GM19043 (cell line): ENCODE results near the gene DSTYK.

Experiments used
- ATAC-seq: cut with Tn5 transposase; IDR thresholded peaks from one replicate; pipeline ENCODE4 v1.9.1; 2021; ENCODE audit warnings: low read depth; ENCODE audit not compliant: unreplicated experiment

DSTYK gene, protein sequence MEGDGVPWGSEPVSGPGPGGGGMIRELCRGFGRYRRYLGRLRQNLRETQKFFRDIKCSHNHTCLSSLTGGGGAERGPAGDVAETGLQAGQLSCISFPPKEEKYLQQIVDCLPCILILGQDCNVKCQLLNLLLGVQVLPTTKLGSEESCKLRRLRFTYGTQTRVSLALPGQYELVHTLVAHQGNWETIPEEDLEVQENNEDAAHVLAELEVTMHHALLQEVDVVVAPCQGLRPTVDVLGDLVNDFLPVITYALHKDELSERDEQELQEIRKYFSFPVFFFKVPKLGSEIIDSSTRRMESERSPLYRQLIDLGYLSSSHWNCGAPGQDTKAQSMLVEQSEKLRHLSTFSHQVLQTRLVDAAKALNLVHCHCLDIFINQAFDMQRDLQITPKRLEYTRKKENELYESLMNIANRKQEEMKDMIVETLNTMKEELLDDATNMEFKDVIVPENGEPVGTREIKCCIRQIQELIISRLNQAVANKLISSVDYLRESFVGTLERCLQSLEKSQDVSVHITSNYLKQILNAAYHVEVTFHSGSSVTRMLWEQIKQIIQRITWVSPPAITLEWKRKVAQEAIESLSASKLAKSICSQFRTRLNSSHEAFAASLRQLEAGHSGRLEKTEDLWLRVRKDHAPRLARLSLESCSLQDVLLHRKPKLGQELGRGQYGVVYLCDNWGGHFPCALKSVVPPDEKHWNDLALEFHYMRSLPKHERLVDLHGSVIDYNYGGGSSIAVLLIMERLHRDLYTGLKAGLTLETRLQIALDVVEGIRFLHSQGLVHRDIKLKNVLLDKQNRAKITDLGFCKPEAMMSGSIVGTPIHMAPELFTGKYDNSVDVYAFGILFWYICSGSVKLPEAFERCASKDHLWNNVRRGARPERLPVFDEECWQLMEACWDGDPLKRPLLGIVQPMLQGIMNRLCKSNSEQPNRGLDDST

DNA sequence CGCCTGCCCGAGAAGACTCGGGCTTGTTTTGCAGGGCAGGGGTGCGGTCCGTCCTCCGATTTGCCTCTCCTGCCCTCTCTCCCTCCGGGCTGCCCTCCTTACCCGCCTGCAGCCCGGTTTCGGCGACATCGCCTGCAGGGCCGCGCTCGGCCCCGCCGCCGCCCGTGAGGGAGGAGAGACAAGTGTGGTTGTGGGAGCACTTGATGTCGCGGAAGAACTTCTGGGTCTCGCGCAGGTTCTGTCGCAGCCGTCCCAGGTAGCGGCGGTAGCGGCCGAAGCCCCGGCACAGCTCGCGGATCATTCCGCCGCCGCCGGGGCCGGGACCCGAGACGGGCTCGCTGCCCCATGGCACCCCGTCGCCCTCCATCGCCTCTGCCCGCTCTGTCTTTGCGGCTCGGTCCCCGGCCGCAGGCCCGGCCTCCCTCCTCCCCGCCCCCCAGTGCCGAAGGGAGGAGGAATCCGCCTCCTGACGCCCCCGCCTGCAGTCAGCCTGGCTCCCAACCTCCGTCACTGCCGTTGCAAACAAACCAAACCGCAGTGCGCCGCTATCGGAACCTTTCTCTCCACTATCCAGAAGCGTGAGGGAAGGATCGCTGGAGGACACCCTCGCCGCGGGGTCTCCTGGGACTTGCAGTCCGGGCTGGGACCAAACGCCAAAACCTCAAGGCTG, at the start of gene DSTYK:
DSTYK (minus strand) TSS at position 534 of the 670 bp plus-strand sequence; CDS start at position 367, 167 bp downstream.
- ATAC-seq: peak; percentile 87

DNA sequence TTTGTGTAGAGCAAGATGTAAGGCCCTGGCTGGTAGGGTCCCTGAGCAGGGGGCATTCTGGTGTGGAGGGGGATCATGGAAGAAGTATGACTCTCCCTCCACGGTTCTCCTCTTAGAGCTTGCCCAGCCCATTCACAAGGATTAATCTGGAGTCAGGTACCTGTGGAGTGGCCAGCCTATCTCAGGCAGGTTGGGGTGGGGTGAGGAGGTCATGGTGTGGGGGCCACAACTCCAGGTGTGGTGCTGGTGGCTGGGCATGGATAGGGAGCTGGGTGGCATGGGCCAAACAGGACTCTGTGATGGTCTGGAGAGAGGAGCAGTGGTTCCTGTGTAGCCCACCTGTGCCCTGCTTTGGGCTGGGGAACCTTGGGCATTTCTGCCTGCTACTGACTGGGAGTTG, 48.5 kb upstream of the DSTYK start:
- no peak for ATAC-seq

DNA sequence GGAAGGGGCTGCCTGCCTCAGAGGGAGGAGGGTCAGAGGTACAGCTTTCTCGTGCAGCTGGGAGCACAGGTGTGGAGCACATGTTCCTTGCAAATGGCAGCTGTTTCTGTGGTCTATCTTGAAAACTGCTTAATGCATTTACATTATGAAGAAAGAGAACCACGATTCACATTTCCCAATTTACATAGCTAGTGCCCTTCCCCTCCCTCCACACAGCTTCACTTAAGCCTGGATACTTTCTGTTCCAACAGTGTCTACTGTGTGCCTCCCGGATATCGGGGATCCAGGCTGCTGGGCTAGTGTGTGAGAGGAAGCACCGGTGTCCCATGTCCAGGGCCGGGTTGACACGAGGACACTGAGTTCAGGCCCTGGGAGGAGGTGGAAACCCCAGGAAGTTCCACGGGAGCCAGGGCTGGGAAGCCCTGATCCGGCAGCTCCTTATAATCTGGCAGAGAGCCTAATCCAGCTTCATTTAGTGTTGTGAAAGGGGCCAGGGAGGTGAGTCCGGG, 47.9 kb upstream of the DSTYK start:
- no peak for ATAC-seq

DNA sequence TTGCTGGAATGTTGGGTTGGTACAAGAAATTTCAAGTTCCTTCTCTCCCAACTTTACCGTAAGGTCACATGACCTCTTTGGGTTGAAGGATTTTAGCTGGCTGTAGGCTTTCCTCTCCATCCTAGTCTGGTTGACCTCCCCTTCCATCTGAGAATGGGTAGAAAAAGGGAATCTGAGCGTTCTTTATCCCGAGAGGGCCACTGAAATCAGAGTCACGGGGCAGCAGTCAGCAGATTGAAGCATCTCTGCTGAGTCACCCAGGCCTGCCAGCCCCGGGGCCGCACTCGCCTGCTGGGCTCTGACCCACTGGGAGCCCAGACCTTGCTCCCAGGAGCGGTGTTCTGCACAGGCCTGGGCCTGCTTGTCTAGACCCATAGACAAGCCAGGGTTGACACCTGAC, 47.2 kb upstream of the DSTYK start:
- no peak for ATAC-seq

DNA sequence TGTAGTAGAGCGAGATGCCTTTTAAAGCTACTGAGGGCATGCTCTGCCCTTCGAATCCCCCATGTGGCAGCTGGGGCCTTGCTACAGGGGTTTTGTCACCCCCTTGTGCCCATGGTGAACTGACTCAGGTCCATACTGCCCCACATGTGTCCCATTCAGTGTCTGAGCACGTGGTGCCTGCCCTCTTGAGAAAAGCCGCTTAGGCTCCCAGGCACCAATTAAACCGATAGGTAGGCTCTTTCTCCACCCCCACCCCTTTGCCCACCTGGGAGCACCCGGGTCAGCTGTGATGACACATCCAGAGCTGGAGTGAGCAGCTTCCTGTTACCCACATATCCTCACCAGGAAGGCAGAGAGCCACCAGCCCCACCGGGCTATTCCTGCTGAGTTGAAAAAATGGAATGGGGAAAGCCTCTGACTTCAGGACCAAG, 46.8 kb upstream of the DSTYK start:
- ATAC-seq: no peak

DNA sequence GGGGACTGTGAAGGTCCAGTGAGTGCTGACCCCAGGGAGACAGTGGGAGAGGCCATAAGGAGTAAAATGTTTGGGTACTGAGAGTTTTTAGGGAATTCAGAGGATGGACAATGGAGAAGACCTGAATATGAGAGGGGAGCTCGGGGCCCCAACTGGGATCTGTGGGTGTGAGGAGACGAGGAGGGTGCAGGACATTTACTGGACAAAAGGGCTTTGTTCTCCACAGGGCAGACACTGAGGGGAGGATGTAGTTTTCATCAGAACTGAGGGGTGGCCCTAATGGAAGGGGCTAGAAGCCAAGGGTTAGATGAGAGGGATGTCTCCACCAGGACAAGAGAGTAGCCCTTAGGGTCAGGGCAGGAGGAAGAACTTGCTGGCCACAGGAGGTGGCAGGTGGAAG, 46.2 kb upstream of the DSTYK start:
- ATAC-seq: no peak

DNA sequence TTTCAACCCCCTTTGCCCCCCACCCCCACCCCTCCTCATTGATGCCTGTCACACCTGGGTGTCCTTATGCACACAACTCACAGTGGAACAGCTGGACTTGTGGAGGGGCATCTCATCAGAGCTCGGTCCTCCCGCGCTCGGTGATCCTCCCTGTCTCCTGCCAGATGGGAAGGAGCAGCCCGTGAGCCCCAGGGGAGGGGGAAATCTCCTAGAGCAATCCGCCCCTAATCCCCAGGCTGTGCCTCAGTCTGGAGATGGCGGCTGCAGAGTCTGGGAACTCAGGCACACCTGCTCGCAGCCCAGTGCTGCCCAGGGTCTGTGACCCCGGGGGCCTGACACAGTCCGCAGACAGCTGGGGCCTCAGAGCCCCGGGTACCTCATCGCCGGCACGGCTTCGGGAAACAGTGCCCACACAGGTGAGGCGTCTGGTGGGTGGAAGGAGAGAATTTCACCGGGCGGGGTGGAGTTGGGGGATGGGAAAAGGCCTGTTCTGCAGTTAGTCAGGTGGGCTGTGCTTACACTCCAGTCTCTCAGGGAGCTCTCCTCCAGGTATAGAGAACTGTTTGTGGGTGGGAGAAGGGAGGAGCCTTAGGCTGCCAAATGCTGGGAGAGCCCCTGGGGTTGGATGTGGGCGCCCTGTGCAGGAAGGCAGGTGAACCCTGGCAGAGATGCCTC, 45.6 kb upstream of the DSTYK start:
- ATAC-seq: no peak

DNA sequence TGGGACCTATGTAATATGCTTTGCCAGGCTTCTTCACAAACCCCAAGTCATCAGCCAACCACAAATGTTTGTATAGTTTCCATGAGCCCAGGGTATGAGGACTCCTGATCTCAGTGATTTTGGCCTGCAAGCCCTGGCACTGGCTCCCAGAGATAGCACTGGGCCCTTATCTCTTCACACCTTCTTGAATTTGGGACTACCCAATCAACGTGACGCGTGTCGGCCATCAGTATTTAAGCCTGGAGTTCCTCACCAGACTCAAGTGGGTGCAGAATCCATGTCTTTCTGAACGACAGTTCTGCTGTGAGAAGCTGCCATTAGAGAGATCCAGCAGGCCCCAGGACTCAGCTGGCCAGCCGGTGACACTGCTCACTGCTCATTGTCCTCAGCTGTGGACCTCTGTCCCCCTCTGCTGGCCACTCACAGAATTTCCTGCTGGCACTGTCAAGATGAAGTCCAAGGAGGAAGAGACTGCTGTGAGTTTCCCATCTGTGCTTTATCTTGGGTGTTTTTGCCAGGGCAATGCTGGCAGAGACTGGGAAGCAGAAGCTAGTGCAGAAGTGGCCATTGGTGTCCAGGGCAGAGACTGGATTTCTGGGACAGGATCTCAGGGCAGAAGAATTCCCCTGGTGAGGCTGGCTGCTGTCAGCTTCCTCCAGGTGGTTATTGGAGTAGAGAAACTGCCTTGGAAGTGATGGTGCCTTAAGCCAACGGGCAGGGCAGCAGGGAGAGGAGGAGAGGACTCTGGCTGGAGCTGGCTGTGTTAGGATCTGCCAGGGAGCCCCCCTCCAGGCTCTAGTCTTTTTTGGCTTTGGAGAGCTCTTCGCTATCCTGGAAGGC, 44.7 kb upstream of the DSTYK start:
- ATAC-seq: no peak

DNA sequence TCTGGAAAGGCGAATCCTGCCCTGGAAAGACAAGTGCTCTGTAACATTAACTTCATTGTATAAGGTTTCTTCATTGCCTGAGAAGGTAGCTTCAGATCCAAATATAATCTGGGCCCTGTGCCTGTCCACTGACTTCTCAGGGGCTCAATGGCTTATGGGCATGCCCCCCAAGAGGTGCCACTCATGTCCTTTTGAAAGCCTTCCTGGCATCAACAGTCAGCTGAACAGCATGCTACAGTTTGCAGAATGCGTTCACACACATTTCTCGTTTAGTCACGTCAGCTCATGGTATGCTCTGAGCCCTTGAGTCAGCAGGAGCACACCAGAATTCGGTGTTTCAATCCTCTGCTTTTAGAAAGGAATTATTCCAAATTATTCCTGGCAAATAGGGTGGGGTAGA, 40.1 kb upstream of the DSTYK start:
- no peak for ATAC-seq

DNA sequence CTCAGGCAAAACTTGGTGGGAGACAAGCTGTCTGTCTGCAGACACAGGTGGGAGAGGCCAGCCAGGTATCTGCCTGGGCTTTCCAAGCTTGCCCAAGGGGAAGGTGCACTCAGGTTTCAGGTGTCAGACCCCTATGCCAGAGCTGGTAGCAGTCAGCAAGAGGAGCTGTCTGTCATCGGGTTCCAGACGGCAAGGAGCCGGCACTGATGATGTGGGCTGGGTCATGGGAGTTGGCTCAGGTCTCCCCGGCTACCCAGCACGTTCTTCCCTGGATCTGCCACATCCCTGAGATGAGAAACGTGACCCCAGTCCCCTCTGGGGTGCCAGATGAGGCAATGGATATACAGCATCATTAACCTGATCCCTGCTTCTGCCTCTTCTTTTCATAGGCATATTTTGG, 39.2 kb upstream of the DSTYK start:
- no peak for ATAC-seq

DNA sequence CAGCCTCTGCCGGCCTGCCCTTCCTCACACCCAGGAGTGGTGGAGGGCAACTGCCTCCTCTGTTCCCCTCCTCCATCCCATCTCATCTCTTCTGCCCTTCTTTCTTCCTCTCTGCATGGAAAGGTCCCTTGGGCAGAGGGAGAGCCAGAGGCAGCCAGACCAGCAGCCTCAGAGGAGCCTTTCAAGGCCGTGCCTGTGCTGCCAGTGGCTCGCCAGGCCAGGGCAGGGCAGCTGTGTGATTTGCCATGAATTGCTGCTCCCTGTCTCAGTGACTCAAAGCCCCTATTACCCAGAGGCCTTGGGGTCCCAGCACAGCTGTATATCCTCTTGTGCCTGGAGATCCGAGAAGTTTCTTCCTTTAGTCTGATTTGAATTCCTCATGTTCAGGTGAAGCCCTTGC, 38.1 kb upstream of the DSTYK start:
- no peak for ATAC-seq

DNA sequence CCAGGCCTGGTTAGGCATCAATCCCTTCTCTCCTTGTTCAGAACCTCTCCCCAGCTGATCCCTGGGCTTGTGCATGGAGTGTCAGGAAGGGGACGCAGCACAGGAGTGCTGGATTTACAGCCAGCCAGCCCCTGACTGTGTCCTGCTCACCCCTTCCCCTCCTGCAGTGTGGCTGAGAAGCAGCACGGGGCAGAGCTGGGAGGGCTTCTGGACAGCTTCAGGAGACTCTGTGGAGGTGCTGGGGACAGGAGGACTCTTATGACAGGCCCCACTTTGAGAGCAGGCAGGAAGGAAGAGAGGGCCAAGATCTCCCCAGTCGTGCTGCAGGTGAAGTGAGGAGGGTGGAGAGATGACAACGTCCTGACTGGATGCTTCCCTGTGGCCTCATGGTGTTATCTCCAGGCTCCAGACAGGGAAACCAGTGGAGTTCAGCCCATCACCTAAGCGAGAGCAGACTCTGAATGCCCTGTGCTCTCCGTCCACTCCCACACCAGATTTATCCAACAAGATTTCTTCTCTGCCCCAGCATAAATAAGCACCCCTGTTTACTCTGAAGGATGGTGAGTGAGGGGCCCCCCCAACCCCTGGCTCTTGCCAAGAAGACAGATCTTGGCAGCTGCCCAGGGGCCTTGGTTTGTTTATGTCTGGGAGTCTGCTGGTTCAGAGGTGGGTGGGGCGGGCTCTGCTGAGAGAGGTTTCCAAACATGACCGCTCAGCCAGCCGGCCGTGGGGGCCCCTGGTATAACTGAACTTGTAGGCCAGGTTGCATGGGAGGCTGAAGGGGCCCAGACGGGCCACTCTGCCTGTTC, 37.5 kb upstream of the DSTYK start:
- no peak for ATAC-seq

DNA sequence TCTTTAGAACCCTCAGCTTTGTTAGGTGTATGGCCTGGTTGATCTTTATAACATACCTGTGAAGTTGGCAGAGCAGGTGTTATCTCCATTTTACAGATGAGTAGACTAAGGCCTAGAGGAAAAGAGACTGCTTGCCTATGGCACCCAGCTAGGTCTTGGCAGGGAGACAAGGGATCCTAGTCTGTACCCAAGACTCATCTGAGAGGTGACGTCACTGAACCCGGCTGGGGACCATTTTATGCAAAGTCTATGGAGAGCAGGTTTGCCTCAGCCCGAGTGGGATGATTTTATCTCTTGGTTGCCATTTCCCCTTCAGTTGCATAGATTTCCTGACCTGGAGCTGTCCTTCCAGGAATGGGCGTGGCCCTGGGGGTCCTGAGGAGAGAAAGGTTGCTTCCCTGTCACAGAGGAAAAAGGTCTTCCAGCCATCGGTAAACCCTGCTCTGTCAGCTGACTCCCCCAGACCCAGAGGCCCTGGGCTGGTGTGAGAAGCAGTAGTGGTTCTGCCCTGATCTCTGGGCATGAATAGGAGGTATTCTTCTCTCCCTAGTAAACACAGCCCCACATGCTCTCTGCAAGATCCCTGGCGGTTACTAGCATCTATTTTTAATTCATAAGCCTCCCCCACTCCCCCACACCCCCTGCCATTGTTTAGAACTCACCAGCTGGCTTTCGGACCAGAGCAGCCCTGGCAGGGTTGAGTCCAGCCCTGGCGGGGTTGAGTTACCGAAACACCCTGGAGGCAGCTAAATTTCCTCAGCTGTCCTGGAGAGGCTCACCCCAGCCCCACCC, 35.8 kb upstream of the DSTYK start:
- ATAC-seq: no peak

DNA sequence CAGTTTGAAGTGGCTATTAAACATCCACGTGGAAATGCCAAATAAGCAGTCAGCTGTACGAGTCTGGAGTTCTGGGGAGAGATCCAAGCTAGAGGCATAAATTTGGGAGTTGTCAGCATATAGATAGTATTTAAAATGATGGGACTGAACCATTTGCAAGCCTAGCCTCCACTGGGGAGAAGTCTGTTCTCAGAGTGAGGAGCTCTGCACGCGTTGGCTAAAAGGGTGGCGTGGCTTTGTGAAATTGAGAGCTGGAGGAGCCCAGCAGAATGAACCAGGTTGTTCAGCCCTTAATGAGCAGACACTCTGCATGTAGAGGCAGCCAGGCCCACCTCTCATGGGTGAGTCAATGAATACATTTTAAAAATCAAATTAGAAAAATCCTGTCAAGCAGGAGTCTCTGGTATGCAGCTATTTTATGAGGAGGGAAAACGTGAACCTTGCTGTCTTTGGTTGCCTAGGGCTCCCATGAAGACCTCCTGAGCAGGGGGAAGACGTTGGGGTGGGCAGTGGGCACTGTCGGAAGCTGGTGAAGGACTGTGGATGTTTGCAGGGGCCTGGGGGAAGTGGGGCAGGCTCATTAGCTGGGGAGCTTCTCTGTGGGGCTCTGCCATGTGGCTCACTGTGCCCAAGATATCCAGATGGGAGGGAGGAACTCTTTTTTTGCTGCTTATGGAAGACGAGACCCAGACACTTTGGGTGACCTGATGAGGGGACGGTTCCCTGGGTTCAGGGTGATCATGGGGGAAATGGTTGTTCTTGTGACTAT, 35.0 kb upstream of the DSTYK start:
- no peak for ATAC-seq

DNA sequence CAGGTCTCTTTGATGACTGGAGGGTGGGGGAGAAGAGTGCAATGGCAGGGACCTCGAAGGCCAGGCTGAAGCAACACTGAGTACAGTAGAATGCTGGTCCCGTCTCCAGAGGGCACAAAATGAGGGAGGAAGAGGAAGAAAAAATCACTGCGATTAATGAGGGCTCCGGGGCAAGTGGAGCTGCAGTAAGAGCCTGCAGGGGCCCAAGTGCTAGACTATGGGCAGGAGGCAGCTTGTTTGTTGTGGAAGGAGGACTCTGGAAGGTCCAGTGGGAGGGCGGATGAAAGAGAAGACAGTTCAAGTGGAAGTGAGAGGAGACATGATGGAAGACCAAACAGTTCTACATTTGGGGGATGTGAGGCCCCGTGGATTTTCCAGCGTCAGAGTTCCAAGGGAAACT, 33.6 kb upstream of the DSTYK start:
- ATAC-seq: no peak

DNA sequence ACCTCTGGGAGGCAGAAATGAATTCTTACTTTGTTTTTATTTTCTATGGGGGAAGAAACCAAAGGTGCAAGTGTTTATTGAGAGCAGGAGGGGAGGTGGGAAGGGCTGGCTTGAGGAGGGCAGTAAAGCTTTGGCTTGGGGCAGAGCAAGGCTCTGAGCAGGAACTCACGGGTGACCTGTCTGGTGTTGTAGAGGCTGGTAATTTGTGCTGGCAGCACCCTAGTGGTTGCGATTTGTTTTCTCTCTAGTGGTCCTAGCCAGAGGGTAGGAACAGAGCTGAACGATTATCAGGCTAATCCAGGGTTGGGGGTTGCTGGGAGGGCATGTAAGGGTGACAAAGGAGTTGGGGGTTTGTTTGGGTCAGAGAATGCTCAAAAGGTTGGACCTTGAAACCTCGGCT, 32.9 kb upstream of the DSTYK start:
- no peak for ATAC-seq
